Choroid plexus epithelial cell (primary cell): ENCODE results near the gene TMEM30A.

Experiments
- DNase-seq: peaks from one replicate; pipeline ENCODE4 v3.0.0-alpha.2; 2010; ENCODE audit warnings: low read depth
- H3K4me3 ChIP-seq: 2 replicates; pipeline ENCODE4 v1.5.1; 2011; ENCODE audit warnings: low read depth, mild to moderate bottlenecking, control low read depth, low read length, moderate library complexity
- CTCF ChIP-seq: conservative IDR thresholded peaks from 2 replicates; pipeline ENCODE4 v1.5.1; 2011; ENCODE audit warnings: low read depth, mild to moderate bottlenecking, control low read depth, inconsistent platforms, low read length, moderate library complexity

The TMEM30A gene

DNA sequence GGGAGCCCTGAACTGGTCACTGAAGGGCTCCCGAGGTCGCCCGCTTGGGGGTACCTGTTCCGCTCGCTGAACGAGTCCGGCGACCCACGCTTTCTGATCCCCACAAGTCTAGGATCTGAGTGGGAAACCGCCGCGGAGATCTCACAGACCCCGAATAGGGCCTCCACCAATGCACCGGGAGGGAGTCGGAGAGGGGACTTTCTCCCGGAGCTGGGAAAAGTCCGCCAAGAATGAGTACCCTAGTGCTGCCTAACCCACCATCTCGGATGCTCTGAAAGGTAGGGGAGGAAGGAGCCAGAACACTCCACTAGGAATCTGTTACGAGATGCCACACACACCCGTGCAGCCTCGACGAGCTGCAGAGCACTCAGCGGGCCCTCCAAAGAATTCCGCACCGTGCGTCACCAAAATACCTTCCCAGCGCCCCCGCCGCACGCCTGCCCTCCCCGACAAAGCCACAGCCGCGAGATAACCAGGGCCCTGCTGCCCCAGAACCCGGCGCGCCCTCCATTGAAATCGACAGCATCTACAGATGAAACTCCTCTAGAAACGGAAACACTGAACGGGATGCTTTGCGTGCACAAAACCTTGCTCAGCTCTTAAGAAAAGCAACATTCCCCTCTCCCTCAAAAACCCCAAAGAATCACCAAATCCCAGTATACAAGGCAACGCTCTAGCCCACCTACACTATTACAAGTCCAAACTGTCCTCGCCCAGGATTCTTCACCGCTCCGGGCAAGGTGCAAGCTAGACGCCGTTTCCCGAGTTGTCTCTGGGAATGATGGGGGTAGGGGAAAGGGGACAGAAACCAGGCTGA lies 79.4 kb downstream of the TMEM30A start:
- TF ChIP-seq CTCF, result peak; percentile 7
- DNase-seq, result peak; percentile 84
- H3K4me3 ChIP-seq, result peak overlapping the region; percentile 90

- DNase-seq, result peak; percentile 98
- peak; percentile 89 for TF ChIP-seq CTCF
- peak overlapping the region; percentile 90 for H3K4me3 ChIP-seq
These were observed 80.2 kb downstream of the TMEM30A start for GRCh38 chr6:75204217-75204958.

- DNase-seq, result peak; percentile 47
- H3K4me3 ChIP-seq, result peak overlapping the region; percentile 90
- TF ChIP-seq CTCF, result no peak
These were observed 80.9 kb downstream of the TMEM30A start for GRCh38 chr6:75203721-75204120.
